Brain microvascular endothelial cell (primary cell): ENCODE measurements around the gene LRMDA.

Experiments
- DNase-seq: peaks from one replicate; pipeline ENCODE4 v3.0.0-alpha.2; 2020
- H3K27ac ChIP-seq: fragments of 250-450 bp; sonication (Bioruptor Pico); 2 replicates; pipeline ENCODE4 v1.5.1; 2020; ENCODE audit warnings: mild to moderate bottlenecking, moderate library complexity
- H3K27me3 ChIP-seq: fragments of 250-450 bp; sonication (Bioruptor Pico); replicated peaks from 2 replicates; pipeline ENCODE4 v1.5.1; 2020; ENCODE audit warnings: mild to moderate bottlenecking
- H3K36me3 ChIP-seq: fragments of 250-450 bp; sonication (Bioruptor Pico); replicated peaks from 2 replicates; pipeline ENCODE4 v1.5.1; 2020; ENCODE audit warnings: mild to moderate bottlenecking
- H3K4me3 ChIP-seq: 2 replicates; pipeline ENCODE4 v1.5.1; 2011; ENCODE audit warnings: low read depth, mild to moderate bottlenecking, control low read depth, low read length, moderate library complexity
- CTCF ChIP-seq: IDR thresholded peaks from 2 replicates; pipeline ENCODE4 v1.5.1; 2011; ENCODE audit warnings: low read depth, mild to moderate bottlenecking, moderate library complexity, low read length, control low read depth, inconsistent platforms; ENCODE audit errors: missing control alignments
- in situ Hi-C: cut with HindIII; loops from 2 replicates; pipeline ENCODE4 v1.10.0; 2017; ENCODE audit warnings: low sequenced_read_pairs, low pct_ligation_motif_present

The LRMDA gene

GRCh38 chr10:76089556-76090180 is 658.2 kb downstream of the LRMDA start:
- Histone ChIP-seq H3K27ac (no peak overlapping the region), H3K27me3 (no peaks in the 10 kb centered on the region), H3K36me3 (no peaks in the 10 kb centered on the region), H3K4me3 (no peak overlapping the region)
- DNase-seq, result no peak
- in situ Hi-C loops, result no loop called here
- no peak for TF ChIP-seq CTCF

GRCh38 chr10:76091926-76092325 is 660.5 kb downstream of the LRMDA start:
- no peak overlapping the region for H3K4me3 ChIP-seq
- H3K36me3 ChIP-seq, result no peaks in the 10 kb centered on the region
- in situ Hi-C loops, result no loop called here
- DNase-seq, result no peak
- H3K27me3 ChIP-seq, result no peaks in the 10 kb centered on the region
- H3K27ac ChIP-seq, result no peak overlapping the region
- TF ChIP-seq CTCF, result no peak

- TF ChIP-seq CTCF, result no peak
- no peak overlapping the region for H3K4me3 ChIP-seq
- no peak overlapping the region for H3K27ac ChIP-seq
- no peaks in the 10 kb centered on the region for H3K27me3 ChIP-seq
- DNase-seq, result no peak
- in situ Hi-C loops, result no loop called here
- H3K36me3 ChIP-seq, result no peaks in the 10 kb centered on the region
Measured at GRCh38 chr10:76106611-76107010, 675.2 kb downstream of the LRMDA start.

- in situ Hi-C loops, result no loop called here
- DNase-seq, result no peak
- no peaks in the 10 kb centered on the region for H3K36me3 ChIP-seq
- H3K27me3 ChIP-seq, result no peaks in the 10 kb centered on the region
- TF ChIP-seq CTCF, result no peak
- no peak overlapping the region for H3K27ac ChIP-seq
- no peak overlapping the region for H3K4me3 ChIP-seq
Measured at GRCh38 chr10:76108563-76109359, 677.3 kb downstream of the LRMDA start.

- in situ Hi-C loops, result no loop called here
- Histone ChIP-seq H3K27ac (no peak overlapping the region), H3K36me3 (no peaks in the 10 kb centered on the region), H3K27me3 (no peaks in the 10 kb centered on the region), H3K4me3 (no peak overlapping the region)
- DNase-seq, result no peak
- no peak for TF ChIP-seq CTCF
Measured at GRCh38 chr10:76111404-76111803, 680.0 kb downstream of the LRMDA start.
